GM12801 (cell line): ENCODE data around the gene CNOT4.

Experiments used
- TF ChIP-seq, protein P1 (sequence below): IDR thresholded peaks from one replicate; pipeline ENCODE4 v1.5.1; 2011; ENCODE audit warnings: control low read depth; ENCODE audit not compliant: insufficient read length; ENCODE audit errors: extremely low read depth

The CNOT4 gene

DNA sequence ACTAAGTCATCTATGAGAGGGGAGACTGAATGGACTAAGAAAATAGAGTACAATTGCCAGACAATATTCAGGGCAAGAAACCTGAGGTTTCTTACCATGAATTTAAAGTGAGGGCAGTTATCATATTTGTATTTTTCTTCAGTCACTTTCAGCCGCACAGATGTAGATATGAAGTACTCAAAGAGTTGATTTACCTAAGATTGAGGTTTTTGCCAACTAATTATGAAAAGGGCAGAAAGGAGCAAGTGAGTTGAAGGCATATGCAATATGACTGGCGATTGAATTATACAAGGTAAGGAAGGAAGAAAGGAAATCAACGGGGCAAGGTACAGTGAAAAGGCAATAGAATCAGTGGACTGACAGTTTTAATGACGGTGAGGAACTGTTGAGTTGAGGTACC, 17.8 kb downstream of the CNOT4 start:
- TF ChIP-seq, protein P1, sequence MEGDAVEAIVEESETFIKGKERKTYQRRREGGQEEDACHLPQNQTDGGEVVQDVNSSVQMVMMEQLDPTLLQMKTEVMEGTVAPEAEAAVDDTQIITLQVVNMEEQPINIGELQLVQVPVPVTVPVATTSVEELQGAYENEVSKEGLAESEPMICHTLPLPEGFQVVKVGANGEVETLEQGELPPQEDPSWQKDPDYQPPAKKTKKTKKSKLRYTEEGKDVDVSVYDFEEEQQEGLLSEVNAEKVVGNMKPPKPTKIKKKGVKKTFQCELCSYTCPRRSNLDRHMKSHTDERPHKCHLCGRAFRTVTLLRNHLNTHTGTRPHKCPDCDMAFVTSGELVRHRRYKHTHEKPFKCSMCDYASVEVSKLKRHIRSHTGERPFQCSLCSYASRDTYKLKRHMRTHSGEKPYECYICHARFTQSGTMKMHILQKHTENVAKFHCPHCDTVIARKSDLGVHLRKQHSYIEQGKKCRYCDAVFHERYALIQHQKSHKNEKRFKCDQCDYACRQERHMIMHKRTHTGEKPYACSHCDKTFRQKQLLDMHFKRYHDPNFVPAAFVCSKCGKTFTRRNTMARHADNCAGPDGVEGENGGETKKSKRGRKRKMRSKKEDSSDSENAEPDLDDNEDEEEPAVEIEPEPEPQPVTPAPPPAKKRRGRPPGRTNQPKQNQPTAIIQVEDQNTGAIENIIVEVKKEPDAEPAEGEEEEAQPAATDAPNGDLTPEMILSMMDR: no peak

DNA sequence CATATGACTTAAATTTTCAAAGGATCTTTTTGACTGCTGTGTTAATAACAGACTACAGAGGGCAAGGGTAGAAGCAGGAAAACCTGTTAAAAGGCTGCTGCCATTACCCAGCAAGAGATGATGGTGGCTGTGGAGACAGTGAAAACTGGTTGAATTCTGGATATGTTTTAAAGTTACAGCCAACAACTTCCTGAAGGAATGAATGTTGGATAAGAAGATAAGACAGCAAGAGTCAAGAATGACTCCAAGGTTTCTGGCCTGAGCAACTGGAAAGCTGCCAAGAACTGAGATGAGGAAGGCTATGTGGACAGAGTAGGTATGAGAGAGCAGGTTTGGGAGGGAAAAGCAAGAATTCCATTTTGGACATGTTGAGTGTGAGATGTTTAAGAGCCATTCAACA, 19.1 kb downstream of the CNOT4 start:
- TF ChIP-seq, protein P1: no peak

DNA sequence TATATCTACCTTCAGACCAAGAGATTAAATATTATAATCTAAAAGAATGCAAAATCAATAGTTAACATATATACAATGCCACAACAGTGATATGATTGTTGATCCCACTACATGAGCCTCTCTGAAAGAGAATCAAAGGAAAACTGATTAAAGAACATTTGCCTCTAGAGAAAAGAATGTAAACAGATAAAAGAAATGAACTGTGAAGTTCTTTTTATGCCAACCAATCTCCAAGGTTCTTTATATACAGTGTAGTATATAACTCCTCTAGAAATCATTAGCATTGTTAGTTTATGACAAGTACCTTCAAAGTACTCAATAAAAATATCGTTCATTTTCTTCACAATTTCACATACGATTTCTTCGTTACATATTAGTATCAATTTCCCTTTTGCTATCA, 20.1 kb downstream of the CNOT4 start:
- TF ChIP-seq, protein P1: no peak

DNA sequence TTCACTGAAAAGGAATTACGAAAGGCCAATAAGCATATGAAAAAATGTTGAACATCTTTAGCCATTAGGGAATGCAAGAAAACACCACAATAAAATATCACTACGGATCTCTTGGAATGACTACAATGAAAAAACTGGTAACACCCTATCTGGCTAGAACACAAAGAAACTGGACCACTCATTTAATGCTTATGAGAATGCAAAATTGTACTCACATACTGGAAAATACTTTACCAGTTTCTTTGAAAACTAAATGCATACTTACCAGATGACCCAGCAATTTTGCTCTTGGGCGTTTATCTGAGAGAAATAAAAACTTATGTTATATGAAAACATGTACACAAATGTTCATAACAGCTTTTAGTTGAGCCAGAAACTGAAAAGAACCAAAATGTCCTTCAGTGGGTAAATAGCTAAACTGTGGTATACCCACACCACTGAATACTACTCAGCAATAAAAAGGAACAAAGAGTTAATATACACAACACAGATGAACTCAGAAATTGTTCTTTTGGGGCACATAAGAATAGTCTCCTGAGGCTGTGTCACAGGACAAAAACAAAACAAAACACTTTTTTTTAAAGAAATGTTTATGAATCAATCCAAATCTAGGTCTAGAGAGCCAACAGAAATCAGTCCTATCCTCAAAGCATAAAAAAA, 23.5 kb downstream of the CNOT4 start:
- TF ChIP-seq, protein P1: no peak

DNA sequence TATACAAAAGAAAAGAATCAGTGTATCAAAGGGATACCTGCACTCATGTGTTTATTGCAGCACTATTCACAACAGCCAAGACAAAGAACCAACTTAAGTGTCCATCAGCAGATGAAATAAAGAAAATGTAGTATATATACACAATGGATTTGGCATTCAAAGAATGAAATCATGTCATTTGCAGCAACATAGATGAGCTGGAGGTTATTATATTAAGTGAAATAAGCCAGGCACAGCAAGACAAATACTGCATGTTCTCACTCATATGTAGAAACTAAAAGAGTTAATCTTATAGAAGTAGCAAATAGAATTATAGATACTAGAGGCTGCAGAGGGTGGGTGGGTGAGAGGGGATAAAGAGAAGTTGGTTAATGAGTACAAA, 28.3 kb downstream of the CNOT4 start:
- TF ChIP-seq, protein P1: no peak

DNA sequence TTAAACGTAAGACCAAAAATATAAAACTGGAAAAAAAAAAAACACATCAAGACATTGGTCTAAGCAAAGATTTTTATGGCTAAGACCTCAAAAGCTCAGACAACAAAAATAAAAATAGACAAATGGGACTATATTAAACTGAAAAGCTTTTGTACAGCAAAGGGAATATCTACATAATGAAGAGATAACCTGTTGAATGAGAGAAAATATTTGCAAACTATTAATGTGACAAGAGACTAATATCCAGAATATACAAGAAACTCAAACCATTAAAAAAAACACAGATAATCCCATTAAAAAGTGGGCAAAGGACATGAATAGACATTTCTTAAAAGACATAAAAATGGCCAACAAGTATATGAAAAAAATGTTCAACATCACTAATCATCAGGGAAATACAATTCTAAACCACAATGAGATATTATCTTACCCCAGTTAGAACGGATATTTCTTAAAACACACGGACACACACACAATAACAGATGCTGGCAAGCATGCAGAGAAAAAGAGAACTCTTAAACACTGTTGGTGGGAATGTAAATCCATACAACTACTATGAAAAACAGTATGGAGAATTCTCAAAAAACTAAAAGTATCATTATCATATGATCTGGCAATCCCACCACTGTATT, 28.8 kb downstream of the CNOT4 start:
- TF ChIP-seq, protein P1: no peak

DNA sequence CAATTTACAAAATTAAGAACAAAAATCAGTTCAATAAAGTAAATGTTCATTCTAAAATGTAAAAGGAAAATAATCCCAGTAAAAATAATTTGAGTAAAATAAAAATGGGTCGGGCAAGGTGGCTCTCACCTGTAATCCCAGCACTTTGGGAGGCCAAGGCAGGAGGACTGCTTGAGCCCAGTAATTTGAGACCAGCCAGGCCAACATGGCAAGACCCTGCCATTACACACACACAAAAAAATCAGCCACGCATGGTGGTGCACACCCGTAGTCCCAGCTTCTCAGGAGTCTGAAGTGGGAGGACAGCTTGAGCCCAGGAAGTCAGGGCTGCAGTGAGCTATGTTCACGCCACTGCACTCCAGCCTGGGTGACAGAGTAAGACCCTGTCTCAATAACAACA, 34.4 kb downstream of the CNOT4 start:
- TF ChIP-seq, protein P1: no peak
